ENCODE data around the gene COL23A1. TPM values are rescaled to one million over a fixed set of nuclear protein-coding genes. Genes with fewer than 3 reads are reported as not detected.

COL23A1 gene
- total and polyA plus RNA-seq, 8 donors: 0.06 to 0.68 (median 0.33) TPM; not detected in 2

GRCh38 chr5:178423431-178423830 lies 166.8 kb downstream of the COL23A1 start:
- Histone ChIP-seq H3K9me3 (no peaks in the 10 kb centered on the region), H3K4me1 (no peaks in the 10 kb centered on the region), H3K36me3 (no peaks in the 10 kb centered on the region), H3K27ac (no peak overlapping the region), H3K4me3 (no peak overlapping the region), H3K27me3 (no peaks in the 10 kb centered on the region)
- intact Hi-C loops (cut with DNase I): no loop called here
- 73 to 80% methylated on average over 14 of the region's 14 CpGs for WGBS, 2 donors
- no peak for ATAC-seq
- DNase-seq: no peak
- TF ChIP-seq CTCF (IDR thresholded peaks at IDR 0.05): no peak
- FAIRE-seq: no peak

GRCh38 chr5:178422400-178422775 lies 167.8 kb downstream of the COL23A1 start:
- Histone ChIP-seq H3K27me3 (no peaks in the 10 kb centered on the region), H3K4me1 (no peaks in the 10 kb centered on the region), H3K9me3 (no peaks in the 10 kb centered on the region), H3K27ac (no peak overlapping the region), H3K36me3 (no peaks in the 10 kb centered on the region), H3K4me3 (no peak overlapping the region)
- peak in 1 of 6 donors; percentile 2 for DNase-seq
- FAIRE-seq: no peak
- intact Hi-C loops (cut with DNase I): no loop called here
- no peak for ATAC-seq
- 62 to 65% methylated on average over 11 of the region's 11 CpGs for WGBS, 2 donors
- TF ChIP-seq CTCF (IDR thresholded peaks at IDR 0.05): no peak

- Histone ChIP-seq H3K9me3 (no peaks in the 10 kb centered on the region), H3K4me3 (no peak overlapping the region), H3K27ac (no peak overlapping the region), H3K27me3 (no peaks in the 10 kb centered on the region), H3K4me1 (no peaks in the 10 kb centered on the region), H3K36me3 (no peaks in the 10 kb centered on the region)
- peak in 1 of 6 donors; percentile 3 for DNase-seq
- no peak for ATAC-seq
- no peak for TF ChIP-seq CTCF (IDR thresholded peaks at IDR 0.05)
- 52 to 61% methylated on average over 17 of the region's 17 CpGs for WGBS, 2 donors
- intact Hi-C loops (cut with DNase I): no loop called here
- no peak for FAIRE-seq
Observed at GRCh38 chr5:178421699-178422399, 168.3 kb downstream of the COL23A1 start.

GRCh38 chr5:178421128-178421527 lies 169.1 kb downstream of the COL23A1 start:
- no peak for ATAC-seq
- H3K27ac ChIP-seq: no peak overlapping the region
- intact Hi-C loops (cut with DNase I): no loop called here
- DNase-seq: no peak
- FAIRE-seq: no peak
- no peaks in the 10 kb centered on the region for H3K9me3 ChIP-seq
- H3K4me3 ChIP-seq: no peak overlapping the region
- 60 to 63% methylated on average over 5 of the region's 5 CpGs for WGBS, 2 donors
- TF ChIP-seq CTCF (IDR thresholded peaks at IDR 0.05): no peak
- no peaks in the 10 kb centered on the region for H3K27me3 ChIP-seq
- H3K4me1 ChIP-seq: no peaks in the 10 kb centered on the region
- no peaks in the 10 kb centered on the region for H3K36me3 ChIP-seq

GRCh38 chr5:178420354-178420781 lies 169.8 kb downstream of the COL23A1 start:
- Histone ChIP-seq H3K9me3 (no peaks in the 10 kb centered on the region), H3K4me3 (no peak overlapping the region), H3K36me3 (no peaks in the 10 kb centered on the region), H3K27me3 (no peaks in the 10 kb centered on the region), H3K27ac (no peak overlapping the region), H3K4me1 (no peaks in the 10 kb centered on the region)
- intact Hi-C loops (cut with DNase I): no loop called here
- no peak for DNase-seq
- 29 to 38% methylated on average over 1 of the region's 3 CpGs for WGBS, 2 donors
- no peak for TF ChIP-seq CTCF (IDR thresholded peaks at IDR 0.05)
- no peak for ATAC-seq
- FAIRE-seq: no peak
